K562 (cell line): Measurements from ENCODE around the gene TBL1XR1. TPM values are rescaled to one million over a fixed set of nuclear protein-coding genes. Genes with fewer than 3 reads are reported as not detected.

Source experiments
- ATAC-seq: fragments of 200-7000 bp; cut with Tn5 transposase; 3 replicates; pipeline ENCODE4 v1.9.1; 2020; ENCODE audit warnings: moderate library complexity
- BruUV-seq: library from RNA; stranded (reverse); fragments of 400-500 nt; replicated peaks from 2 replicates; lab custom pipeline; 2021; lab: Mats Ljungman, UMichigan
- CTCF ChIA-PET: fragments of 300-600 bp; formaldehyde crosslinking; extraction: SDS; loops from one replicate; lab custom pipeline; 2021; ENCODE audit warnings: low intra/inter-chr PET ratio; lab: Yijun Ruan, JAX
- POLR2A ChIA-PET: fragments of 300-600, 350-650 bp; sonication (Branson Sonifier 250); formaldehyde crosslinking; extraction: SDS; loops from one replicate; lab custom pipeline; 2021; ENCODE audit warnings: antibody characterized with exemption, inconsistent platforms; lab: Yijun Ruan, JAX
- DNase-seq, 4 experiments: peaks; one replicate each; pipeline versions ENCODE4 v3.0.0 to v3.0.0-alpha.2; 2011 to 2018; ENCODE audit warnings: low spot score in 3 of 4, mixed read lengths in 3 of 4; ENCODE audit errors: extremely low read depth in 1 of 4
- FAIRE-seq: peaks from 2 replicates; lab custom pipeline; 2011; peaks lifted over from hg19 to GRCh38; lab: Jason Lieb, UNC
- H2AFZ ChIP-seq: 2 replicates; pipeline ENCODE4 v1.6.0; 2011; ENCODE audit warnings: low read depth, low read length, control low read depth, inconsistent platforms
- H3K27ac ChIP-seq: fragments of 200-600 bp; 3 replicates; pipeline ENCODE4 v1.8.0; 2011; ENCODE audit warnings: low read depth, mild to moderate bottlenecking, control low read depth, inconsistent platforms, low read length, moderate library complexity, mixed read lengths; ENCODE audit errors: extremely low read depth
- H3K27me3 ChIP-seq, 2 experiments: fragments of 300-600 bp in 1 of 2; 2 replicates in 1 of 2; 3 replicates in 1 of 2; pipeline versions ENCODE4 v1.6.0 to v1.8.0; 2011; ENCODE audit warnings: inconsistent platforms in 2 of 2, low read length in 2 of 2, mild to moderate bottlenecking in 1 of 2, mixed read lengths in 1 of 2, moderate library complexity in 1 of 2; ENCODE audit not compliant: control insufficient read depth in 2 of 2, insufficient read depth in 2 of 2
- H3K36me3 ChIP-seq: fragments of 300-600 bp; 3 replicates; pipeline ENCODE4 v1.8.0; 2011; ENCODE audit warnings: mild to moderate bottlenecking, low read length, inconsistent platforms; ENCODE audit not compliant: control insufficient read depth, insufficient read depth
- H3K4me1 ChIP-seq, 2 experiments: fragments of 200-600 bp in 1 of 2; replicated peaks in 1 of 2; 2 replicates in 1 of 2; 3 replicates in 1 of 2; pipeline versions ENCODE4 v1.5.1 to v1.8.0; 2011; ENCODE audit warnings: inconsistent platforms in 2 of 2, low read length in 2 of 2, mild to moderate bottlenecking in 1 of 2, mixed read lengths in 1 of 2, moderate library complexity in 1 of 2; ENCODE audit not compliant: control insufficient read depth in 2 of 2, insufficient read depth in 2 of 2
- H3K4me2 ChIP-seq: 2 replicates; pipeline ENCODE4 v1.6.1; 2011; ENCODE audit warnings: low read length, control low read depth, inconsistent platforms, mixed read lengths; ENCODE audit not compliant: insufficient read depth
- H3K4me3 ChIP-seq: fragments of 200-600 bp; sonication (generic), shearing (Covaris generic); 2 replicates; pipeline ENCODE4 v1.5.1; 2016; ENCODE audit warnings: control low read depth, inconsistent platforms
- H3K79me2 ChIP-seq: fragments of 200-600 bp; 3 replicates; pipeline ENCODE4 v1.8.0; 2011; ENCODE audit warnings: low read length, inconsistent platforms; ENCODE audit not compliant: control insufficient read depth, insufficient read depth
- H3K9ac ChIP-seq, 2 experiments: 2 replicates each; pipeline versions ENCODE4 v1.6.0 to v1.6.1; 2011; ENCODE audit warnings: low read depth in 2 of 2, low read length in 2 of 2, control low read depth in 1 of 2, inconsistent platforms in 1 of 2, mild to moderate bottlenecking in 1 of 2, mixed read lengths in 1 of 2; ENCODE audit not compliant: insufficient read depth in 1 of 2
- H3K9me1 ChIP-seq: one replicate; pipeline ENCODE4 v1.6.0; 2011; ENCODE audit warnings: inconsistent platforms, mild to moderate bottlenecking, low read length, moderate library complexity; ENCODE audit not compliant: control insufficient read depth, insufficient read depth
- H3K9me3 ChIP-seq: replicated peaks from 2 replicates; pipeline ENCODE4 v1.5.1; 2011; ENCODE audit warnings: low read depth, low read length, inconsistent platforms; ENCODE audit not compliant: control insufficient read depth, insufficient read depth
- H4K20me1 ChIP-seq: replicated peaks from 2 replicates; pipeline ENCODE4 v1.6.1; 2011; ENCODE audit warnings: low read length, inconsistent platforms, mixed read lengths; ENCODE audit not compliant: control insufficient read depth, insufficient read depth
- CBX2 ChIP-seq: fragments of 200-600 bp; sonication (generic); IDR thresholded peaks from one replicate; pipeline ENCODE4 v1.6.1; 2012; ENCODE audit warnings: mild to moderate bottlenecking, low read length, inconsistent platforms; ENCODE audit not compliant: insufficient read depth, poor library complexity, severe bottlenecking
- FOXP4 ChIP-seq: sonication (generic); formaldehyde crosslinking; IDR thresholded peaks from 2 replicates; pipeline ENCODE4 v1.8.0; 2022; ENCODE audit warnings: mild to moderate bottlenecking, missing genetic modification reagents, borderline replicate concordance
- ID3 ChIP-seq, 2 experiments: fragments of 250-450 bp in 1 of 2; fragments of 450-650 bp in 1 of 2; sonication (Bioruptor Pico) in 1 of 2; IDR thresholded peaks; 2 replicates each; pipeline versions ENCODE4 v1.6.1 to v1.8.0; 2016 to 2021; ENCODE audit warnings: mild to moderate bottlenecking in 2 of 2, moderate library complexity in 2 of 2, missing compliant biosample characterization in 1 of 2, missing genetic modification characterization in 1 of 2
- KDM4B ChIP-seq, 2 experiments: fragments of 450-650 bp in 1 of 2; sonication (generic) in 1 of 2; IDR thresholded peaks; 2 replicates each; pipeline ENCODE4 v1.6.1; 2016 to 2017; ENCODE audit warnings: borderline replicate concordance in 2 of 2, antibody characterized with exemption in 1 of 2, low read depth in 1 of 2, mild to moderate bottlenecking in 1 of 2
- NEUROD1 ChIP-seq: fragments of 150-350 bp; IDR thresholded peaks from 2 replicates; pipeline ENCODE4 v1.6.1; 2014; ENCODE audit warnings: borderline replicate concordance, low read length, low read depth; ENCODE audit not compliant: partially characterized antibody
- NR3C1 ChIP-seq: sonication (generic); formaldehyde crosslinking; IDR thresholded peaks from 2 replicates; pipeline ENCODE4 v1.8.1; 2022; ENCODE audit warnings: missing genetic modification reagents
- NRF1 ChIP-seq, 2 experiments: fragments of 450-650 bp; IDR thresholded peaks in 1 of 2; conservative IDR thresholded peaks in 1 of 2; 2 replicates each; pipeline ENCODE4 v1.6.1; 2014; ENCODE audit warnings: mild to moderate bottlenecking in 2 of 2
- ZNF197 ChIP-seq: fragments of 200-800 bp; sonication (Bioruptor generic); IDR thresholded peaks from 2 replicates; pipeline ENCODE4 v1.6.1; 2016; ENCODE audit warnings: low read depth, missing genetic modification characterization, missing compliant biosample characterization
- ZNF24 ChIP-seq: fragments of 450-650 bp; IDR thresholded peaks from 2 replicates; pipeline ENCODE4 v1.6.1; 2016
- ZNF277 ChIP-seq: fragments of 250-450 bp; sonication (Bioruptor Pico); IDR thresholded peaks from 2 replicates; pipeline ENCODE4 v1.8.0; 2022; ENCODE audit warnings: inconsistent platforms, mild to moderate bottlenecking, moderate library complexity, borderline replicate concordance
- WGBS: fragments of 100-300 bp; shearing (Covaris generic); methylation state at CpG from one replicate; pipeline ENCODE4 v1.1.6; 2016; ENCODE audit warnings: low coverage, mixed read lengths; ENCODE audit not compliant: insufficient coverage; ENCODE audit errors: missing lambda C conversion rate; 5-methylcytosine and 5-hydroxymethylcytosine counted together
- in situ Hi-C: fragments of 300-500 bp; cut with MboI; formaldehyde crosslinking; loops from 4 replicates; pipeline ENCODE4 v1.15.0; 2018; ENCODE audit warnings: inconsistent platforms, mixed read lengths
- intact Hi-C: fragments of 100-400 bp; cut with micrococcal nuclease; formaldehyde crosslinking; loops from 2 replicates; pipeline ENCODE4 v1.14.2; 2022
- polyA plus RNA-seq, 8 experiments: library from polyadenylated mRNA; depleted of rRNA in 4 of 8; stranded (reverse) in 5 of 8; unstranded in 3 of 8; fragments of >200 nt; fragmentation: Nextera tagmentation in 2 of 8; fragmentation: Illumina TruSeq in 1 of 8; extraction: Ambion mirVana in 2 of 8; extraction: Trizol in 1 of 8; gene quantifications; 2 replicates each; pipeline versions ENCODE4 v1.2.1 to v1.2.3, GENCODE V29; 2011 to 2014; ENCODE audit warnings: inconsistent platforms in 1 of 8, missing spikeins in 1 of 8
- total RNA-seq, 7 experiments: library from RNA; depleted of rRNA in 6 of 7; stranded (reverse); fragments of >200 nt in 6 of 7; fragmentation: Illumina TruSeq in 2 of 7; extraction: Trizol in 2 of 7; gene quantifications; 2 replicates each; pipeline versions ENCODE4 v1.2.1 to v1.2.3, GENCODE V29; 2011 to 2021; ENCODE audit warnings: low replicate concordance in 1 of 7

Gene TBL1XR1
- total and polyA plus RNA-seq, 9 of the 15 experiments (the other 6 are each of a cell fraction or from before 2014, with no cell fraction given) = 19.6 to 171 (median 83.3) TPM

GRCh38 chr3:177238686-177239216 is 41.5 kb upstream of the TBL1XR1 start (continued):
- TF ChIP-seq ZNF24 = no peak
- TF ChIP-seq KDM4B (IDR thresholded peaks at IDR 0.05; ENCODE audit: borderline replicate concordance in 2 of 2, low read depth in 1 of 2) = no peak
- no peak for TF ChIP-seq ZNF277 (CRISPR knock-in tag)
- TF ChIP-seq NR3C1 = no peak
- TF ChIP-seq NEUROD1 = no peak
- no peak for TF ChIP-seq CBX2
- no peak for TF ChIP-seq ZNF197 (CRISPR knock-in tag)
- TF ChIP-seq, all 486 proteins: peak for 0

GRCh38 chr3:177237206-177237605 is 39.9 kb upstream of the TBL1XR1 start:
- Histone ChIP-seq H3K9me3 (no peaks in the 10 kb centered on the region), H2AFZ (peak overlapping the region; percentile 80), H3K4me1 (peaks cover 0 to 5% of the 10 kb centered on the region in 2 experiments; a peak in 2 of 5 replicates), H3K36me3 (no peaks in the 10 kb centered on the region), H3K27me3 (no peaks in the 10 kb centered on the region), H4K20me1 (no peaks in the 10 kb centered on the region), H3K4me3 (no peak overlapping the region), H3K9ac (no peak overlapping the region; a peak in 1 of 4 replicates), H3K27ac (no peak overlapping the region), H3K4me2 (no peak overlapping the region; the same call in 1 of the 2 replicates), H3K79me2 (no peaks in the 10 kb centered on the region), H3K9me1 (no peaks in the 10 kb centered on the region)
- peak; percentile 92 for ATAC-seq
- CTCF ChIA-PET = no interaction called here
- WGBS = 18% methylated on average over 4 of the region's 4 CpGs
- in situ Hi-C loops (no loop called here), intact Hi-C loops (no loop called here)
- TF ChIP-seq FOXP4 (CRISPR knock-in tag) (no peak), NRF1 (conservative IDR thresholded peaks at IDR 0.05 in 1 of 2, IDR thresholded peaks at IDR 0.05 in 1 of 2) (peak; percentile 11 to 32; a peak in 1 of 4 replicates), ID3 (CRISPR knock-in tag; IDR thresholded peaks at IDR 0.05) (no peak), ID3 (tag; IDR thresholded peaks at IDR 0.05) (no peak)
- no TSS peak for BruUV-seq
- no peak for FAIRE-seq
- POLR2A ChIA-PET = no interaction called here
- DNase-seq = peak in 2 of 4 experiments; percentile 30 to 59
